DND-41 (cell line): Measurements from ENCODE around the gene GRWD1.

Experiments used
- ATAC-seq: fragments of 200-7000 bp; cut with Tn5 transposase; 3 replicates; pipeline ENCODE4 v1.9.1; 2021; ENCODE audit warnings: low read depth; ENCODE audit not compliant: insufficient read depth
- DNase-seq: peaks from one replicate; pipeline ENCODE4 v3.0.0-alpha.2; 2020
- H2AFZ ChIP-seq: 2 replicates; pipeline ENCODE4 v1.6.0; 2012; ENCODE audit warnings: low read depth, low read length
- H3K27ac ChIP-seq: 2 replicates; pipeline ENCODE4 v1.5.1; 2012; ENCODE audit warnings: low read length, inconsistent platforms
- H3K27me3 ChIP-seq: fragments of 200-600 bp; sonication (generic); 2 replicates; pipeline ENCODE4 v1.6.0; 2012; ENCODE audit warnings: low read length, mild to moderate bottlenecking, inconsistent platforms; ENCODE audit not compliant: insufficient read depth, poor library complexity
- H3K36me3 ChIP-seq: 2 replicates; pipeline ENCODE4 v1.5.1; 2012; ENCODE audit warnings: low read length, inconsistent platforms; ENCODE audit not compliant: insufficient read depth
- H3K4me1 ChIP-seq: 2 replicates; pipeline ENCODE4 v1.5.1; 2012; ENCODE audit warnings: mild to moderate bottlenecking, low read length; ENCODE audit not compliant: insufficient read depth
- H3K4me2 ChIP-seq: 2 replicates; pipeline ENCODE4 v1.6.0; 2012; ENCODE audit warnings: mild to moderate bottlenecking, moderate library complexity, low read length, inconsistent platforms; ENCODE audit not compliant: insufficient read depth
- H3K4me3 ChIP-seq, 2 experiments: fragments of 200-600 bp in 1 of 2; shearing (Covaris generic) in 1 of 2; 2 replicates each; pipeline ENCODE4 v1.5.1; 2012 to 2016; ENCODE audit warnings: inconsistent platforms in 2 of 2, low read length in 2 of 2, mild to moderate bottlenecking in 2 of 2, low read depth in 1 of 2, moderate library complexity in 1 of 2
- H3K79me2 ChIP-seq: 2 replicates; pipeline ENCODE4 v1.6.0; 2012; ENCODE audit warnings: low read length, inconsistent platforms; ENCODE audit not compliant: insufficient read depth
- H3K9ac ChIP-seq: 2 replicates; pipeline ENCODE4 v1.6.0; 2012; ENCODE audit warnings: low read depth, mild to moderate bottlenecking, inconsistent platforms, low read length, moderate library complexity
- H3K9me3 ChIP-seq: 2 replicates; pipeline ENCODE4 v1.5.1; 2012; ENCODE audit warnings: low read length, moderate library complexity, mild to moderate bottlenecking, inconsistent platforms; ENCODE audit not compliant: insufficient read depth, severe bottlenecking
- H4K20me1 ChIP-seq: 2 replicates; pipeline ENCODE4 v1.6.0; 2012; ENCODE audit warnings: low read length; ENCODE audit not compliant: insufficient read depth
- EZH2 ChIP-seq: IDR thresholded peaks from 3 replicates; pipeline ENCODE4 v1.6.1; 2012; ENCODE audit warnings: borderline replicate concordance, low read depth, mild to moderate bottlenecking, moderate library complexity, low read length, inconsistent platforms; ENCODE audit not compliant: severe bottlenecking
- TF ChIP-seq, protein P1 (sequence below): IDR thresholded peaks from 2 replicates; pipeline ENCODE4 v1.5.1; 2012; ENCODE audit warnings: borderline replicate concordance, low read length, moderate library complexity, mild to moderate bottlenecking; ENCODE audit not compliant: poor library complexity, severe bottlenecking; ENCODE audit errors: extremely low read depth

Gene GRWD1

DNA sequence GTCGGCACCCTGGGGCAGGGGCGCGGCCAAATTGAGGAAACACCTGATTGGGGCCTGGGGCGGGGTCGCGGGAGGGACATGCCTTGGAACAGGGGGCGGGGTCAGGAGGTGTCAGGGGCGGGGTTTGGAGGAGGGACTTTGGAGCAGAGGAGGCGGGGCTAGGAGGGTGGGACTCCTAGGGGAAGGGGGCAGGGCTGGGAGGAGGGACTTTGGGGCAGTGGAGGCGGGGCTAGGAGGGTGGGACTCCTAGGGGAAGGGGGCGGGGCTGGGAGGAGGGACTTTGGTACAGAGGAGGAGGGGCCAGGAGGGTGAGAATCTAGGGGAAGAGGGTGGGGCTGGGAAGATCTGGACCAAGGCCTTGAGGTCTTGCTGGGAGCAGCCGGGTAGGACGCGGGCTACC lies 30.4 kb upstream of the GRWD1 start:
- no peak overlapping the region for H2AFZ ChIP-seq
- H3K27me3 ChIP-seq: no peaks in the 10 kb centered on the region
- no peak for TF ChIP-seq EZH2
- TF ChIP-seq, protein P1, sequence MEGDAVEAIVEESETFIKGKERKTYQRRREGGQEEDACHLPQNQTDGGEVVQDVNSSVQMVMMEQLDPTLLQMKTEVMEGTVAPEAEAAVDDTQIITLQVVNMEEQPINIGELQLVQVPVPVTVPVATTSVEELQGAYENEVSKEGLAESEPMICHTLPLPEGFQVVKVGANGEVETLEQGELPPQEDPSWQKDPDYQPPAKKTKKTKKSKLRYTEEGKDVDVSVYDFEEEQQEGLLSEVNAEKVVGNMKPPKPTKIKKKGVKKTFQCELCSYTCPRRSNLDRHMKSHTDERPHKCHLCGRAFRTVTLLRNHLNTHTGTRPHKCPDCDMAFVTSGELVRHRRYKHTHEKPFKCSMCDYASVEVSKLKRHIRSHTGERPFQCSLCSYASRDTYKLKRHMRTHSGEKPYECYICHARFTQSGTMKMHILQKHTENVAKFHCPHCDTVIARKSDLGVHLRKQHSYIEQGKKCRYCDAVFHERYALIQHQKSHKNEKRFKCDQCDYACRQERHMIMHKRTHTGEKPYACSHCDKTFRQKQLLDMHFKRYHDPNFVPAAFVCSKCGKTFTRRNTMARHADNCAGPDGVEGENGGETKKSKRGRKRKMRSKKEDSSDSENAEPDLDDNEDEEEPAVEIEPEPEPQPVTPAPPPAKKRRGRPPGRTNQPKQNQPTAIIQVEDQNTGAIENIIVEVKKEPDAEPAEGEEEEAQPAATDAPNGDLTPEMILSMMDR: no peak
- peak; percentile 72 for DNase-seq
- no peaks in the 10 kb centered on the region for H3K9me3 ChIP-seq
- H3K36me3 ChIP-seq: no peaks in the 10 kb centered on the region
- H3K4me2 ChIP-seq: no peak overlapping the region
- no peaks in the 10 kb centered on the region for H4K20me1 ChIP-seq
- peak; percentile 62; the same call in 2 of the 3 replicates for ATAC-seq
- no peak overlapping the region for H3K9ac ChIP-seq
- H3K4me3 ChIP-seq: no peak overlapping the region
- H3K79me2 ChIP-seq: no peaks in the 10 kb centered on the region
- no peak overlapping the region for H3K27ac ChIP-seq
- H3K4me1 ChIP-seq: no peaks in the 10 kb centered on the region

DNA sequence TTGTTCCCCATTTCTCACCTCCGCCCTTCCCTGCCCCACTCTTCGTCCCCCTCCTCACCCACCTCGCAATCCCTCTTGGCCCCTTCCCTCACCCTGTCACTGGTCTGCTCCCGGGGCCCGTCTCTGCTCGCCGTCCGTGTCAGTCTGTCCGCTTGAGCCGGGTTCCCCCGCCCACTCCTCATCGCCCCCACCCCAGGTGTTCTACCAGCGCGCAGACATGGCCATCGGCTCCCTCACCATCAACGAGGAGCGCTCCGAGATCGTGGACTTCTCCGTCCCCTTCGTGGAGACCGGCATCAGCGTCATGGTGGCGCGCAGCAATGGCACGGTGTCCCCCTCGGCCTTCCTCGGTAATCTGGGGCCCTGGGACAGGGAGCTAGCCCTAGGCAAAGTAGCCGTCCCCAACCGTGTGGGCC lies 30.0 kb upstream of the GRWD1 start:
- Histone ChIP-seq H3K27ac (no peak overlapping the region), H3K79me2 (no peaks in the 10 kb centered on the region), H4K20me1 (no peaks in the 10 kb centered on the region), H2AFZ (no peak overlapping the region), H3K36me3 (no peaks in the 10 kb centered on the region), H3K9me3 (no peaks in the 10 kb centered on the region), H3K27me3 (no peaks in the 10 kb centered on the region), H3K4me1 (no peaks in the 10 kb centered on the region), H3K9ac (no peak overlapping the region), H3K4me2 (no peak overlapping the region), H3K4me3 (no peak overlapping the region)
- TF ChIP-seq EZH2: no peak
- TF ChIP-seq, protein P1: no peak
- DNase-seq (no peak), ATAC-seq (no peak)

DNA sequence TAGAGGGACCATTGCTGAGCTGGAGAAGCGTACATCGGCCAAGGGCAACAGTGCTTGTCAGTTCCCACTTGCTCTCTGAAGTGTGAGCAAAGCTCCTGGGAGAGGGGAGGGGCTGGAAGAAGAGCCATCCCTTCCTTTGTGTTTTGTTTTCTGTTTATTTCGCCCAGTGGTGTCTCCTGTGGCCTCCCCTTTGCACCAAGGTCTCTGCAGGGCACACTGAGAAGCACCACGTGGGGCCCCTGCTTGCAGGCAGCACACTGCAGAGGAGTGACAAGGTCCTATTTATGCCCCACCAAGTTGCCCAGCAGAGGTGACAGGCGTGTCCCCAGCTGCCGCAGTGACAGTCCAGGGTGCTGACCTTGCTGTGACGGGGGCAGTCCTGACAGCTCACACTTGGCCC lies 28.4 kb upstream of the GRWD1 start:
- Histone ChIP-seq H3K79me2 (no peaks in the 10 kb centered on the region), H3K9ac (no peak overlapping the region), H3K4me2 (no peak overlapping the region), H3K4me1 (no peaks in the 10 kb centered on the region), H3K36me3 (no peaks in the 10 kb centered on the region), H3K9me3 (no peaks in the 10 kb centered on the region), H3K27me3 (no peaks in the 10 kb centered on the region), H2AFZ (no peak overlapping the region), H3K4me3 (no peak overlapping the region), H3K27ac (no peak overlapping the region), H4K20me1 (no peaks in the 10 kb centered on the region)
- ATAC-seq: no peak
- DNase-seq: no peak
- TF ChIP-seq EZH2: no peak

DNA sequence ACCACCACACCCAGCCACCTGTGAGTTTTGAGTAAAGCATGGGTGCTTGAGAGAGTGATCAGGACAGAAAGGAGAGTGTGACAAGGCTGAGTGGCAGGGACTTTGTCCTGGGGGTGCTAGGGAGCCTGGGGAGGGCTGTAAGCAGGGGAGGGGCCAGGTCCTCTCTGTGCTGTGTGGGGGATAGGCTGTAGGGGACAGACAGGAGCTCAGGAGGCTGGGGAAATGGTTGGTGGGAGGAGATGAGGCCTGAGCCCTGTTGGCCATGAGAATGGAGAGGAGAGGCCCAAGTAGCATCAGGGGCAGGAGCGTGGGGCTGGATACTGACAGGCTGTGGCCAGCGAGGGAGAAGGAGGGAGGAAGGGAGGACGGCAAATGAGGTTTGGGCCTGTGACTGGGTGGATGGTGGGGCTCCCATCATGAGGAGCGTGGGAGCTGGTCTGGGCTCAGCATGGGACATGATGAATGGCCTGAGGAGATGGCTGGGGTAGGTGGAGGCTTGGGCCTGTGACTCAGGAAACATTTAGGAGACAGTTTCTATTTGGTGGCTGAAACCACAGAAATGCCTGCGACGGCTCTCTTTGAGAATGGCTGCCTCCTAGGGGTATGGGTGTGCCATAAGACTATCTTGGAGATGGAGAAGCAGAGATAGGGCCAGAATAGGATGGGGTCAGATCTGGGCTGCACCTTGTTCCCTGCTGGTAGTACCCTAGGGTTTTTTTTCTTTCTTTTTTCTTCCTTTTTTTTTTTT lies 27.3 kb upstream of the GRWD1 start:
- ATAC-seq: no peak
- Histone ChIP-seq H3K36me3 (no peaks in the 10 kb centered on the region), H3K27ac (no peak overlapping the region), H2AFZ (no peak overlapping the region), H3K79me2 (no peaks in the 10 kb centered on the region), H3K4me3 (no peak overlapping the region), H4K20me1 (no peaks in the 10 kb centered on the region), H3K4me2 (no peak overlapping the region), H3K9ac (no peak overlapping the region), H3K9me3 (no peaks in the 10 kb centered on the region), H3K4me1 (no peaks in the 10 kb centered on the region), H3K27me3 (no peaks in the 10 kb centered on the region)
- DNase-seq: no peak
- TF ChIP-seq, protein P1: no peak
- TF ChIP-seq EZH2: no peak
